GM12878 (cell line): ENCODE results near the gene TNS4.

ENCODE experiments used
- EZH2 ChIP-seq: IDR thresholded peaks from 2 replicates; pipeline ENCODE4 v1.6.1; 2012; ENCODE audit warnings: low read depth, mild to moderate bottlenecking, control low read depth, inconsistent platforms, low read length, borderline replicate concordance; ENCODE audit not compliant: control insufficient read depth
- POLR2A ChIP-seq: IDR thresholded peaks from 2 replicates; pipeline ENCODE4 v1.6.1; 2011; ENCODE audit warnings: low read depth, mild to moderate bottlenecking, low read length
- RAD21 ChIP-seq: IDR thresholded peaks from 2 replicates; pipeline ENCODE4 v1.6.1; 2011; ENCODE audit warnings: mild to moderate bottlenecking, low read depth, low read length, moderate library complexity; ENCODE audit not compliant: insufficient read depth
- SMAD1 ChIP-seq: fragments of 450-650 bp; IDR thresholded peaks from 2 replicates; pipeline ENCODE4 v1.6.1; 2018; ENCODE audit warnings: mild to moderate bottlenecking, low read depth; ENCODE audit not compliant: partially characterized antibody
- TAF1 ChIP-seq: IDR thresholded peaks from 2 replicates; pipeline ENCODE4 v1.6.1; 2011; ENCODE audit warnings: mild to moderate bottlenecking, low read depth, low read length, borderline replicate concordance
- YY1 ChIP-seq: IDR thresholded peaks from 2 replicates; pipeline ENCODE4 v1.6.1; 2011; ENCODE audit warnings: low read depth, mild to moderate bottlenecking, low read length
- ZNF384 ChIP-seq: IDR thresholded peaks from 2 replicates; pipeline ENCODE4 v1.6.1; 2012; ENCODE audit warnings: low read depth, mild to moderate bottlenecking, low read length, improper control_type of control experiment, borderline replicate concordance
- TF ChIP-seq, protein P1 (sequence below): IDR thresholded peaks from 2 replicates; pipeline ENCODE4 v1.6.1; 2011; ENCODE audit warnings: low read depth, low read length, improper control_type of control experiment, borderline replicate concordance
- TF ChIP-seq, protein P2 (sequence below), 3 experiments: IDR thresholded peaks in 2 of 3; conservative IDR thresholded peaks in 1 of 3; 2 replicates each; pipeline ENCODE4 v1.5.1; 2011; ENCODE audit warnings: low read depth in 3 of 3, low read length in 3 of 3, mild to moderate bottlenecking in 3 of 3, control low read depth in 2 of 3, moderate library complexity in 2 of 3, inconsistent platforms in 1 of 3, mixed read lengths in 1 of 3; ENCODE audit not compliant: control insufficient read depth in 2 of 3, insufficient read depth in 1 of 3; ENCODE audit errors: extremely low read depth in 1 of 3
- TF ChIP-seq, protein P3 (sequence below): IDR thresholded peaks from 2 replicates; pipeline ENCODE4 v1.6.1; 2012; ENCODE audit warnings: low read length, inconsistent platforms
- TF ChIP-seq, protein P4 (sequence below): IDR thresholded peaks from 2 replicates; pipeline ENCODE4 v1.6.1; 2012; ENCODE audit warnings: low read depth, low read length, improper control_type of control experiment
- TF ChIP-seq, protein P5 (sequence below): IDR thresholded peaks from 2 replicates; pipeline ENCODE4 v1.6.1; 2012; ENCODE audit warnings: low read depth, low read length, improper control_type of control experiment

DNA sequence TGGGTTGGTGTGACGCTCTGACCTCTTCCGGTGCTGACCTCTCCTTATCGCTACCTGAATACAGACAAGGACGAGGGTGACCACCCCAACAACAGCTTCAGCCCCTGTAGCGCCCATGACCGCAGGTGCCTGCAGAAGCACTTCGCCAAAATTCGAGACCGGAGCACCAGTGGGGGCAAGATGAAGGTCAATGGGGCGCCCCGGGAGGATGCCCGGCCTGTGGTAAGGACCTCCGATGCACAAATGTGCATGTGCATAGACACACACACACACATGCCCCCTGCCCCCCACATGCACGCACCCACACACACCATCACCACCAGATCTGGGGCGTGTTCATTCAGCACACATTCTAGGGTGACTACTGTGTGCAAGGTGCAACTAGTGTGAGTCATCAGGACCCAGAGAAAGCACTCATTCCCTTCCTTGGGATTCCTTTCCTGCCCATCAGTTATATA is 48.5 kb downstream of the TNS4 start:
- TF ChIP-seq, protein P1, sequence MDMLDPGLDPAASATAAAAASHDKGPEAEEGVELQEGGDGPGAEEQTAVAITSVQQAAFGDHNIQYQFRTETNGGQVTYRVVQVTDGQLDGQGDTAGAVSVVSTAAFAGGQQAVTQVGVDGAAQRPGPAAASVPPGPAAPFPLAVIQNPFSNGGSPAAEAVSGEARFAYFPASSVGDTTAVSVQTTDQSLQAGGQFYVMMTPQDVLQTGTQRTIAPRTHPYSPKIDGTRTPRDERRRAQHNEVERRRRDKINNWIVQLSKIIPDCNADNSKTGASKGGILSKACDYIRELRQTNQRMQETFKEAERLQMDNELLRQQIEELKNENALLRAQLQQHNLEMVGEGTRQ: no peak
- TF ChIP-seq POLR2A: no peak
- no peak for TF ChIP-seq YY1
- no peak for TF ChIP-seq ZNF384
- TF ChIP-seq, protein P2, sequence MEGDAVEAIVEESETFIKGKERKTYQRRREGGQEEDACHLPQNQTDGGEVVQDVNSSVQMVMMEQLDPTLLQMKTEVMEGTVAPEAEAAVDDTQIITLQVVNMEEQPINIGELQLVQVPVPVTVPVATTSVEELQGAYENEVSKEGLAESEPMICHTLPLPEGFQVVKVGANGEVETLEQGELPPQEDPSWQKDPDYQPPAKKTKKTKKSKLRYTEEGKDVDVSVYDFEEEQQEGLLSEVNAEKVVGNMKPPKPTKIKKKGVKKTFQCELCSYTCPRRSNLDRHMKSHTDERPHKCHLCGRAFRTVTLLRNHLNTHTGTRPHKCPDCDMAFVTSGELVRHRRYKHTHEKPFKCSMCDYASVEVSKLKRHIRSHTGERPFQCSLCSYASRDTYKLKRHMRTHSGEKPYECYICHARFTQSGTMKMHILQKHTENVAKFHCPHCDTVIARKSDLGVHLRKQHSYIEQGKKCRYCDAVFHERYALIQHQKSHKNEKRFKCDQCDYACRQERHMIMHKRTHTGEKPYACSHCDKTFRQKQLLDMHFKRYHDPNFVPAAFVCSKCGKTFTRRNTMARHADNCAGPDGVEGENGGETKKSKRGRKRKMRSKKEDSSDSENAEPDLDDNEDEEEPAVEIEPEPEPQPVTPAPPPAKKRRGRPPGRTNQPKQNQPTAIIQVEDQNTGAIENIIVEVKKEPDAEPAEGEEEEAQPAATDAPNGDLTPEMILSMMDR (IDR thresholded peaks at IDR 0.05 in 2 of 3, conservative IDR thresholded peaks at IDR 0.05 in 1 of 3; ENCODE audit: control insufficient read depth in 2 of 3, extremely low read depth in 1 of 3, insufficient read depth in 1 of 3, low read depth in 3 of 3, low read length in 3 of 3): no peak
- no peak for TF ChIP-seq EZH2
- no peak for TF ChIP-seq TAF1
- TF ChIP-seq, protein P3, sequence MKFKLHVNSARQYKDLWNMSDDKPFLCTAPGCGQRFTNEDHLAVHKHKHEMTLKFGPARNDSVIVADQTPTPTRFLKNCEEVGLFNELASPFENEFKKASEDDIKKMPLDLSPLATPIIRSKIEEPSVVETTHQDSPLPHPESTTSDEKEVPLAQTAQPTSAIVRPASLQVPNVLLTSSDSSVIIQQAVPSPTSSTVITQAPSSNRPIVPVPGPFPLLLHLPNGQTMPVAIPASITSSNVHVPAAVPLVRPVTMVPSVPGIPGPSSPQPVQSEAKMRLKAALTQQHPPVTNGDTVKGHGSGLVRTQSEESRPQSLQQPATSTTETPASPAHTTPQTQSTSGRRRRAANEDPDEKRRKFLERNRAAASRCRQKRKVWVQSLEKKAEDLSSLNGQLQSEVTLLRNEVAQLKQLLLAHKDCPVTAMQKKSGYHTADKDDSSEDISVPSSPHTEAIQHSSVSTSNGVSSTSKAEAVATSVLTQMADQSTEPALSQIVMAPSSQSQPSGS: no peak
- TF ChIP-seq RAD21: no peak
- TF ChIP-seq SMAD1: no peak
- TF ChIP-seq, protein P4, sequence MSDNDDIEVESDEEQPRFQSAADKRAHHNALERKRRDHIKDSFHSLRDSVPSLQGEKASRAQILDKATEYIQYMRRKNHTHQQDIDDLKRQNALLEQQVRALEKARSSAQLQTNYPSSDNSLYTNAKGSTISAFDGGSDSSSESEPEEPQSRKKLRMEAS: no peak
- TF ChIP-seq, protein P5, sequence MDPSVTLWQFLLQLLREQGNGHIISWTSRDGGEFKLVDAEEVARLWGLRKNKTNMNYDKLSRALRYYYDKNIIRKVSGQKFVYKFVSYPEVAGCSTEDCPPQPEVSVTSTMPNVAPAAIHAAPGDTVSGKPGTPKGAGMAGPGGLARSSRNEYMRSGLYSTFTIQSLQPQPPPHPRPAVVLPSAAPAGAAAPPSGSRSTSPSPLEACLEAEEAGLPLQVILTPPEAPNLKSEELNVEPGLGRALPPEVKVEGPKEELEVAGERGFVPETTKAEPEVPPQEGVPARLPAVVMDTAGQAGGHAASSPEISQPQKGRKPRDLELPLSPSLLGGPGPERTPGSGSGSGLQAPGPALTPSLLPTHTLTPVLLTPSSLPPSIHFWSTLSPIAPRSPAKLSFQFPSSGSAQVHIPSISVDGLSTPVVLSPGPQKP: no peak
